Progenitor cell of endocrine pancreas (in vitro differentiated cells): ENCODE data around the gene BDKRB2. TPM values are rescaled to one million over a fixed set of nuclear protein-coding genes. Genes with fewer than 3 reads are reported as not detected.
A peak's percentile ranks its signal among the peaks of the same experiment; 100 is the strongest.

ENCODE experiments used
- DNase-seq: peaks from one replicate; pipeline ENCODE4 v3.0.0; 2021; ENCODE audit warnings: low spot score; ENCODE audit not compliant: unreplicated experiment
- H3K27ac Mint-ChIP-seq: 2 replicates; pipeline ENCODE4 v1.8.0; 2021; ENCODE audit warnings: mild to moderate bottlenecking, moderate library complexity, mixed read lengths
- H3K27me3 Mint-ChIP-seq: 2 replicates; pipeline ENCODE4 v1.8.0; 2021; ENCODE audit warnings: mixed read lengths
- H3K36me3 Mint-ChIP-seq: 2 replicates; pipeline ENCODE4 v1.8.0; 2022; ENCODE audit warnings: mixed read lengths; ENCODE audit not compliant: insufficient read depth
- H3K4me1 Mint-ChIP-seq: 2 replicates; pipeline ENCODE4 v1.8.0; 2021; ENCODE audit warnings: low read depth, mixed read lengths
- H3K4me3 Mint-ChIP-seq: 2 replicates; pipeline ENCODE4 v1.8.0; 2021; ENCODE audit warnings: low read depth, mild to moderate bottlenecking, moderate library complexity, mixed read lengths
- H3K9me3 Mint-ChIP-seq: 2 replicates; pipeline ENCODE4 v1.8.0; 2021; ENCODE audit warnings: low read depth, mixed read lengths
- CTCF ChIP-seq: fragments of 200-600 bp; sonication (generic); IDR thresholded peaks from one replicate; pipeline ENCODE4 v1.5.0; 2021; ENCODE audit warnings: antibody characterized with exemption, mild to moderate bottlenecking; ENCODE audit not compliant: unreplicated experiment
- long read RNA-seq: library from polyadenylated mRNA; unstranded; transcript quantifications from one replicate; pipeline ENCODE4 v2.0.0, GENCODE V29; 2020
- total RNA-seq: library from RNA; stranded (reverse); gene quantifications from 2 replicates; pipeline ENCODE4 v1.2.1, GENCODE V29; 2021

Gene BDKRB2
- total RNA-seq = 0.36 and 0.42 TPM in 2 replicates
- long read RNA-seq, partial matches to known transcripts = 0 of 1 reads
- long read RNA-seq, other reads (novel, unspliced or antisense) = 1 of 1 reads

GRCh38 chr14:96204151-96205058 is at the start of gene BDKRB2:
BDKRB2 (plus strand) TSS chr14:96204839; CDS start chr14:96237108, 32,269 bp downstream.
- H3K27ac Mint-ChIP-seq = no peak within 1 kb of the TSS
- peak within 1 kb of the TSS; percentile 58 for H3K4me3 Mint-ChIP-seq
- no peaks in the 10 kb centered on the region for H3K9me3 Mint-ChIP-seq
- peaks cover 37% of the 10 kb centered on the region for H3K27me3 Mint-ChIP-seq
- peak; percentile 51 for DNase-seq
- peaks cover 8% of the 10 kb centered on the region for H3K4me1 Mint-ChIP-seq
- no peaks in the 10 kb centered on the region for H3K36me3 Mint-ChIP-seq
- no peak for TF ChIP-seq CTCF

GRCh38 chr14:96154900-96155299 is 49.7 kb upstream of the BDKRB2 start:
- Mint-ChIP-seq H3K4me3 (no peak overlapping the region), H3K27me3 (no peaks in the 10 kb centered on the region), H3K27ac (no peak overlapping the region), H3K36me3 (no peaks in the 10 kb centered on the region), H3K9me3 (no peaks in the 10 kb centered on the region), H3K4me1 (no peaks in the 10 kb centered on the region)
- no peak for DNase-seq
- no peak for TF ChIP-seq CTCF

- DNase-seq = no peak
- no peaks in the 10 kb centered on the region for H3K9me3 Mint-ChIP-seq
- no peak overlapping the region for H3K27ac Mint-ChIP-seq
- H3K36me3 Mint-ChIP-seq = no peaks in the 10 kb centered on the region
- no peak for TF ChIP-seq CTCF
- H3K27me3 Mint-ChIP-seq = no peaks in the 10 kb centered on the region
- no peak overlapping the region for H3K4me3 Mint-ChIP-seq
- H3K4me1 Mint-ChIP-seq = no peaks in the 10 kb centered on the region
Observed at GRCh38 chr14:96156804-96157760, 47.6 kb upstream of the BDKRB2 start.

- no peak for TF ChIP-seq CTCF
- DNase-seq = no peak
- no peak overlapping the region for H3K4me3 Mint-ChIP-seq
- peaks cover 3% of the 10 kb centered on the region for H3K27me3 Mint-ChIP-seq
- H3K27ac Mint-ChIP-seq = no peak overlapping the region
- no peaks in the 10 kb centered on the region for H3K36me3 Mint-ChIP-seq
- H3K9me3 Mint-ChIP-seq = no peaks in the 10 kb centered on the region
- H3K4me1 Mint-ChIP-seq = no peaks in the 10 kb centered on the region
Observed at GRCh38 chr14:96158735-96159134, 45.9 kb upstream of the BDKRB2 start.
